ENCODE measurements around the gene LRRN2.

GRCh38 chr1:204621396-204621795 lies 64.1 kb downstream of the LRRN2 start:
- TF ChIP-seq FOS (IDR thresholded peaks at IDR 0.05; ENCODE audit: borderline replicate concordance, insufficient read depth, low read length) (no peak), POLR2A (IDR thresholded peaks at IDR 0.05; ENCODE audit: low read depth, low read length) (no peak), POLR2AphosphoS5 (IDR thresholded peaks at IDR 0.05; ENCODE audit: insufficient read depth, low read depth, low read length) (no peak)
- TF ChIP-seq, protein P1, sequence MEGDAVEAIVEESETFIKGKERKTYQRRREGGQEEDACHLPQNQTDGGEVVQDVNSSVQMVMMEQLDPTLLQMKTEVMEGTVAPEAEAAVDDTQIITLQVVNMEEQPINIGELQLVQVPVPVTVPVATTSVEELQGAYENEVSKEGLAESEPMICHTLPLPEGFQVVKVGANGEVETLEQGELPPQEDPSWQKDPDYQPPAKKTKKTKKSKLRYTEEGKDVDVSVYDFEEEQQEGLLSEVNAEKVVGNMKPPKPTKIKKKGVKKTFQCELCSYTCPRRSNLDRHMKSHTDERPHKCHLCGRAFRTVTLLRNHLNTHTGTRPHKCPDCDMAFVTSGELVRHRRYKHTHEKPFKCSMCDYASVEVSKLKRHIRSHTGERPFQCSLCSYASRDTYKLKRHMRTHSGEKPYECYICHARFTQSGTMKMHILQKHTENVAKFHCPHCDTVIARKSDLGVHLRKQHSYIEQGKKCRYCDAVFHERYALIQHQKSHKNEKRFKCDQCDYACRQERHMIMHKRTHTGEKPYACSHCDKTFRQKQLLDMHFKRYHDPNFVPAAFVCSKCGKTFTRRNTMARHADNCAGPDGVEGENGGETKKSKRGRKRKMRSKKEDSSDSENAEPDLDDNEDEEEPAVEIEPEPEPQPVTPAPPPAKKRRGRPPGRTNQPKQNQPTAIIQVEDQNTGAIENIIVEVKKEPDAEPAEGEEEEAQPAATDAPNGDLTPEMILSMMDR (IDR thresholded peaks at IDR 0.05; ENCODE audit: extremely low read depth in 1 of 2, insufficient read depth in 1 of 2, low read depth in 1 of 2, low read length in 2 of 2), result no peak
